ENCODE data around the gene EXOC6B. TPM values are rescaled to one million over a fixed set of nuclear protein-coding genes. Genes with fewer than 3 reads are reported as not detected.
A peak's percentile ranks its signal among the peaks of the same experiment; 100 is the strongest.

The EXOC6B gene
- total RNA-seq, 1 donor from 2014 or later: 23.3 TPM

GRCh38 chr2:72204156-72204785 is 621.6 kb downstream of the EXOC6B start:
- DNase-seq: no peak

GRCh38 chr2:72198532-72199241 is 627.1 kb downstream of the EXOC6B start:
- peak; percentile 40 for DNase-seq

- DNase-seq: no peak
These were observed 632.1 kb downstream of the EXOC6B start for GRCh38 chr2:72193723-72194122.

GRCh38 chr2:72191441-72191840 is 634.4 kb downstream of the EXOC6B start:
- DNase-seq: no peak

GRCh38 chr2:72185206-72185605 is 640.6 kb downstream of the EXOC6B start:
- DNase-seq: peak; percentile 48

GRCh38 chr2:72183466-72183865 is 642.4 kb downstream of the EXOC6B start:
- DNase-seq: no peak

- no peak for DNase-seq
These were observed 642.8 kb downstream of the EXOC6B start for GRCh38 chr2:72183016-72183415.

DNA sequence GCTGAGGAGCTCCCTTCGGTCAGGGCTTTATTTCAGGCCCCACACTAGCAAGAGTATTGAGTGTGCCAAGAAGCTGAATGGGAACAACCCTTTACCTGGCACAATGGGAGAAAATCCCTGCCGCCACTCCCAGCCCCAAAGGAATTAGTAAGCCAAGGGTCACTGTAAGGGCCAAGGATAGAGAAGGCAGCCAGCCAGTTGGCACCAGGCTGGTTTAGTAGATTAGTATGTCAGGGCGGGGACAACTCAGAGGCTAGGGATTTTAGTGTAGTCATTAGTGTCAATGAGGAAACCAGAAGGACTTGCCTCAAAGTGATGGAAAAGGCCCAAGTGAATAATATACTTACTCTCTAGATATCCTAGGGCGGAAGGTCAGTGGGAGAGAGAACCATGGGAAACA is 643.3 kb downstream of the EXOC6B start:
- no peak for DNase-seq

DNA sequence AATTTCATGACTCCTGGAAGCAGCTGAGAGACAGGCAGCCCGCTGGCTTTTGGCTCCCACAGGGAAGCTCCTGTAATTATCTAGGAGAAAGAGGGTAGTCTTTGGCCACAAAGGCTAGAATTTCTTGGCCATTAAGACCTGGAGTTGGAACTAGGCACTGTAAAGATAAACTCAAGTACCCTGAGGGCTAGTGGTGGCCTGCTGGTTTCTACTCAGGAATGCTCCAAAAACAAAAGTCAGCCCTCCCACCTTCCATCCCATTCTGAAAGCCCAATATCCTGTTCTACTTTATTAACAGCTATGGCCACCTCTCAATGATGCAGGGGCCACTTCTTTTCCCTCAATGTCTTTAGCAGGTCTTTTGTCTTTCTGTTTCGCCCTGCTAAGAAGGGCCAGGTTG is 644.2 kb downstream of the EXOC6B start:
- DNase-seq: no peak

- no peak for DNase-seq
These were observed 645.5 kb downstream of the EXOC6B start for GRCh38 chr2:72180351-72180750.

GRCh38 chr2:72178551-72178950 is 647.3 kb downstream of the EXOC6B start:
- no peak for DNase-seq

DNA sequence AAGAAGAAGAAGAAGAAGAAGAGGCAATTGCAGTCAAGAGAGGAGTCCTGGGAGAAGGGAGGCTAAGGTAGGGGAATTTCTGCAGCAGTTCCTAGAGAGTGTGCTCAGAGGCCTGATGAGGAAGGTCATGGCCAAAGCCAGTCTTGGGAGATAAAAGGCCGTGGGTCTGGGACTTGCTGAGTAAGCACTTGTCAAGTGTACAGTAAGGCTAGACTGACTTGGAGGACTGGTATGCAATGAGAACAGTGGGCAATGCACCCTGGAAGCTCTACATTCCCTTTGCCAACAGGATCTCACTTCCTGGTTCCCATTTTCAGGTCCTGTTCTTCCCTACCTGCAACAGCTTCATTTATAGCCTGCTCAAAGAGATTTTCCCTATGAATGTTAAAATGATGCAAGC is 649.6 kb downstream of the EXOC6B start:
- DNase-seq: no peak

DNA sequence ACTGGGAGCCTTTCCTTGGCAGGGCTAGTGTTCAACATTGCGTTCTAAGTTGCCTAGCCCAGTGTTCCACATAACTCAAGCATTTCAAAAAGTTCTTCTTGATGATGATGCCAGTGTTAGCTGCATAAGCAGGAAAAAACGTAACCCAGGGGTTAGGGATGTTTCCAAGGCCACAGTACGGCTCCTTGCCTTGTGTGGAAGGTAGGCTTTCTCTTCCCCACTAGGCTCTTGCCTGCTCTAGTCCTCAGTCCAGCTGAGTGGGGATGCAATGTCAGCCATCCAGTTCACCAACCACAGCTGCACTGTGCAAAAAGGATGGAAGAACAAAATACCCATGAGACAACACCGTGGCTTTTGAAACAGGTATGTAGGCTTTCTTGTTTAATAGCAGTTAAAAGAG is 650.2 kb downstream of the EXOC6B start:
- no peak for DNase-seq

- DNase-seq: peak; percentile 67
These were observed 652.1 kb downstream of the EXOC6B start for GRCh38 chr2:72173640-72174321.

DNA sequence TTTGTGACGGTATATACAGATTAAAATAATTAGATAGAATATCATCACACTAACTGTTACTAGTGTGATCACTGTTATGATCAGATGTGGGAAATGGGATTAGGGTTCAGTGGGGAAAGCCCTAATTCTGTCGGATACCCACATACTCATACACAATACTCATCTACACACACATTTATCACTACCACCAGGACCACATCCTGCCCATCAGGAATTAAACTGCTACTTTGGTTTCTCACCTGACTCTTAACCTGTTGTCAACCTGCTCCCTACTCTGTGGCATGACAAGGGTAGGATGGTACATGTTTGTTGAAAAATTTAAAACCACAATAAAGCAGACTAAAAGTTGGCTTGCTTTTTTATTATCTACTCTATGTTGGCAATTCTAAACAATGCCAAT is 653.4 kb downstream of the EXOC6B start:
- DNase-seq: no peak

GRCh38 chr2:72166279-72166678 is 659.6 kb downstream of the EXOC6B start:
- DNase-seq: no peak

- DNase-seq: no peak
These were observed 660.0 kb downstream of the EXOC6B start for GRCh38 chr2:72165792-72166191.

DNA sequence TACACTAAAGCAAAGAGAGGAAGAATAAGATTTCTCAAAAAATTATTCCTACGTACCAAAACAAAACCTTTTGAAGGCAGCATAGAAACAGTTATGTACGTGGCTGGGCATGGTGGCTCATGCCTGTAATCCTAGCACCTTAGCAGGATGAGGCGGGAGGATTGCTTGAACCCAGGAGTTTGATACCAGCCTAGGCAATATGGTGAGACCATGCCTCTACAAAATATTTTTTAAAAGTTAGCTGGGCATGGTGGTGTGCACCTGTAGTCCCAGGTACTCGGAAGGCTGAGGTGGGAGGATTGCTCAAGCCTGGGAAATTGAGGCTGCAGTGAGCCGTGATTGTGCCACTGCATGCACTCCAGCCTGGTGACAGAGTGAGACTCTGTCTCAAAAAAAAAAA is 663.3 kb downstream of the EXOC6B start:
- no peak for DNase-seq

DNA sequence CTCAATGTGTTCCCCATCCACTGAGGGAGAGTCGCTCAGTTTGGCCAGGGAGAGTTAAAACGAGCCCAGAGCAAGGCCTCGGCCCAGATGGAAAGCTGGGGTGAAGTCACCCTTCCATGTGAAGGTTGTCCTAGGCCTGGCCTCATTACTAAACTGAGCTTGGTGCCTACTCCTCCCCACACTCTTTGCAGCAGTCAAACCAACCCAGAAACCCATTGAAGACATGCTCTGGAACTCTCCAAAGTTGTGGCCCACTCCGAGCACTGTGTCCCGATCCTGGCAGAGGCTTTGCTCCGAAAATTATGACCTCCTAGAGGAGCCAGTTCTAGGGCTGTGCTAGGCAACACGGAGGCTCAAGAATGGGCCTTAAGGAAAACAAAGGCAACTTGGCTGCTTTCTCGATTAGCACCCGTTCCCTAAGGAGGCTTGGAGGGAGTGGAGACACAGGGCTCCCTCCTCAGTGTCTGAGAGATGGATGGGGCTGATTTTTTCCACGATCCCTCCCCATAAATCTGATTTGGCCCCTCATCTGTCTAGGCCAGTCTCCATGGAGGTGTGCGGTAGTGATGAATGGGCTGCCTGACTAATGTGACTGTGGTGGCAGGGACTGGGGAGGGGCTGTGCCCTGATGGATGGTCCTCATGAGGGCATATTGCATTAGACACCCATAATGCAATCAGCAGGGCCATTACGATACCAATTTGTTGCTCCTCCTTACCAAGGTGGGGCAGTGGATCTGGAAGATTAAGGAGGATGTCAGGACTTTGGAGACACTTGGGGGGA is 666.4 kb downstream of the EXOC6B start:
- DNase-seq: no peak

DNA sequence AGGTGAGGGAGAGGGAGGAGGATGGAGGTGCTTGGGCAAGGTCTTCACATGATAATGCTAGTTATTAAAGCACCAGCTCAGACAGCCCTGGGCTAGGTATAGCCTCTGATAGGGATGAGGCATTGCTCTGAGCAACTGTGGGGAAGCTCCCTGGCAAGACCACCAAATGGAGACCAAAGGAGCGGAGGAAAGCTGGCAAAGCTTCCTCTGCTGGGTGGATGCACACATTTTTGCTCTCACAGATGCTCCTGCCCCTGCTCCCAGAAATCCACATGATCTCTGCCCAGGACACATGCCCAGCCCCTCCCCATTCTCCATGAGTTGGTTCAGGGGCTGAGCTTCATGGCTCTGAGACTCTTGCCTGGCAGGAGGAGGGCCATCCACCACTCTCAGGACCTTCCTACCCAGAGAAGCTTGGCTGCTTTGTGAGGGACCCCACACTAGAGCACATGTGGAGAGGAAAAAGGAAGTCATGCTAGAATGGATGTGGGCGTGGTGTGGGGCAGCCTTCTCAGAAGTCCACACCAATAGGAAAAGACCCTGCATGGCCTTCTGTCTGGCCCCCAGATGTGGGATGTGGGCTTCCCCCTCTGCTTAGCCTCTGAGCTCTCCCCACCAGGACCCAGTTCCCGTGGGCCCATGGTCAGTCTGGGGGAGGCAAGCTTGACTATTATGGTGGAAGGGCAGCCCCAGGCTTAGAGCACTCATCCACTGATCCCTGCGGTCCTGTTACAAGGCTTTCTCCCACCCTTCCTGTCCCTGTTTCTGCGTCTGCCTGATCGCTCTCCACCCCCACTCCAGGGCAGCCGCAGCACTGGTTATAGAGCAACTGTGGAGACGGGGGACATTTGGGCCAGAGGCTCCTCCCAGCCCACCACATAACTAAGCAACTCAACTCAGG is 667.7 kb downstream of the EXOC6B start:
- no peak for DNase-seq

GRCh38 chr2:72156872-72157271 is 669.0 kb downstream of the EXOC6B start:
- DNase-seq: no peak

GRCh38 chr2:72155737-72156136 is 670.1 kb downstream of the EXOC6B start:
- no peak for DNase-seq
